Stomach (tissue), 9 donors: Measurements from ENCODE around the gene RAD51C. TPM values are rescaled to one million over a fixed set of nuclear protein-coding genes. Genes with fewer than 3 reads are reported as not detected.
"Not testable (repeated sequence)": the region's sequence is repeated elsewhere in the genome, so short reads cannot be mapped to it uniquely, and the experiment has no call there.

Experiments used
- DNase-seq, 2 donors: peaks; one replicate each; pipeline versions ENCODE4 v3.0.0 to v3.0.0-alpha.2; 2013 to 2019
- H3K27ac ChIP-seq, 5 donors: fragments of 200-600 bp in 4 of 5; sonication (generic) in 4 of 5; one replicate each; pipeline ENCODE4 v1.5.1; 2013 to 2019; ENCODE audit warnings: mild to moderate bottlenecking in 1 of 5, moderate library complexity in 1 of 5
- H3K27me3 ChIP-seq, 3 donors: fragments of 200-600 bp; sonication (generic); one replicate each; pipeline ENCODE4 v1.5.1; 2017 to 2019; ENCODE audit warnings: mixed run types in 1 of 3
- H3K36me3 ChIP-seq, 4 donors: fragments of 200-600 bp; sonication (generic); 1 replicate in 3 of 4; 2 replicates in 1 of 4; pipeline ENCODE4 v1.5.1; 2016 to 2019
- H3K4me1 ChIP-seq, 4 donors: fragments of 200-600 bp; sonication (generic); one replicate each; pipeline ENCODE4 v1.5.1; 2016 to 2019
- H3K4me3 ChIP-seq, 4 donors: fragments of 200-600 bp; sonication (generic) in 3 of 4; one replicate each; pipeline ENCODE4 v1.5.1; 2016 to 2019; ENCODE audit warnings: mild to moderate bottlenecking in 1 of 4
- H3K9me3 ChIP-seq, 4 donors: fragments of 200-600 bp; sonication (generic); one replicate each; pipeline ENCODE4 v1.5.1; 2016 to 2019
- CTCF ChIP-seq, 7 experiments: fragments of 450-650 bp in 4 of 7; fragments of 200-600 bp in 3 of 7; sonication (generic) in 3 of 7; IDR thresholded peaks; one replicate each; pipeline ENCODE4 v1.5.1; 2016 to 2019; ENCODE audit warnings: antibody characterized with exemption in 7 of 7, control low read depth in 2 of 7, mild to moderate bottlenecking in 1 of 7
- EP300 ChIP-seq: sonication (generic); formaldehyde crosslinking; IDR thresholded peaks from one replicate; pipeline ENCODE4 v1.6.1; 2017; ENCODE audit warnings: antibody characterized with exemption
- POLR2A ChIP-seq, 4 donors: fragments of 450-650 bp; IDR thresholded peaks; one replicate each; pipeline ENCODE4 v1.6.1; 2016; ENCODE audit warnings: antibody characterized with exemption in 4 of 4, control low read depth in 2 of 4, mild to moderate bottlenecking in 1 of 4, moderate library complexity in 1 of 4
- POLR2AphosphoS5 ChIP-seq, 3 donors: sonication (generic); formaldehyde crosslinking; IDR thresholded peaks; one replicate each; pipeline ENCODE4 v1.6.1; 2016; ENCODE audit warnings: antibody characterized with exemption in 3 of 3
- WGBS, 5 donors: extraction: QIAGEN DNeasy Blood & Tissue Kit in 3 of 5; methylation state at CpG; one replicate each; pipeline versions ENCODE4 v1.1.5 to v1.1.7; 2013 to 2018; 5-methylcytosine and 5-hydroxymethylcytosine counted together
- intact Hi-C: fragments of 100-400 bp; cut with DNase I; formaldehyde crosslinking; loops from one replicate; pipeline ENCODE4 v1.15.1; 2023; ENCODE audit warnings: low total_unique reads
- polyA plus RNA-seq, 3 donors: library from polyadenylated mRNA; stranded (reverse); fragments of 200-250 nt; gene quantifications; one replicate each; pipeline ENCODE4 v1.2.3, GENCODE V29; 2013
- total RNA-seq, 5 donors: library from RNA; depleted of rRNA; stranded (reverse); fragments of >200 nt; gene quantifications; one replicate each; pipeline versions ENCODE4 v1.1.0 to v1.2.3, GENCODE V29; 2014 to 2016
- donor health status: healthy with polysubstance abuse.
- donor health status: Bipolar disorder and iron deficiency.
- donor health status: healthy.

The RAD51C gene
- total and polyA plus RNA-seq, 8 donors: 1.2 to 44.6 (median 22.9) TPM; not detected in 1

DNA sequence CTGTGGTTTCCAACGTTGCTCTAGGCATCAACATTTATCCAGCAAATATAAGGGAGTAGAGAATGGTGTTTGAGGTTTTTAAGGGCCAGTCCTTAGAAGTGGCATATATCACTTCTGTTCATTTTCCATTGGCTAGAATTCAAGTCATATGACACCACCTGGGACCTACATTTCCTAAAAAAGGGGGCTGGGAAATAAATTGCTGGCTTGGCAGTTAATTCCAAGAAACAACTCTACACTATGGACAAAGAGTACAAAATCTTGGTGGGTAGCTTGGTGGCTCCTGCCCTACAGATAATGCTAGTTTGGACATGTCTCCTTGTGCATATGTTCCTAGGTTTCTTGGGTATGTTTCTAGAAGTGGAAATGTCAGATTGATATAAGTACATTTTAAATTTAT lies 70.9 kb downstream of the RAD51C start:
- TF ChIP-seq POLR2AphosphoS5 (IDR thresholded peaks at IDR 0.05) (no peak), POLR2A (IDR thresholded peaks at IDR 0.05) (no peak), CTCF (IDR thresholded peaks at IDR 0.05) (no peak), EP300 (no peak)
- no peak for DNase-seq
- intact Hi-C loops: no loop called here
- Histone ChIP-seq H3K27me3 (peaks cover 0 to 46% (median 12%) of the 10 kb centered on the region in 3 donors), H3K4me3 (no peak overlapping the region), H3K4me1 (no peaks in the 10 kb centered on the region), H3K36me3 (no peaks in the 10 kb centered on the region), H3K27ac (no peak overlapping the region), H3K9me3 (no peaks in the 10 kb centered on the region)
- WGBS, 5 donors: 18 to 45% (median 27%) methylated on average over 1 of the region's 1 CpG

GRCh38 chr17:58764373-58764772 lies 72.0 kb downstream of the RAD51C start:
- TF ChIP-seq POLR2A (IDR thresholded peaks at IDR 0.05) (no peak), CTCF (IDR thresholded peaks at IDR 0.05) (no peak), POLR2AphosphoS5 (IDR thresholded peaks at IDR 0.05) (no peak), EP300 (no peak)
- Histone ChIP-seq H3K27me3 (peaks cover 0 to 45% (median 3%) of the 10 kb centered on the region in 3 donors), H3K27ac (no peak overlapping the region), H3K4me1 (no peaks in the 10 kb centered on the region), H3K36me3 (no peaks in the 10 kb centered on the region), H3K9me3 (no peaks in the 10 kb centered on the region), H3K4me3 (no peak overlapping the region)
- intact Hi-C loops: no loop called here
- 74 to 82% (median 79%) methylated on average over 5 of the region's 5 CpGs for WGBS, 5 donors
- no peak for DNase-seq

GRCh38 chr17:58778482-58778881 lies 86.1 kb downstream of the RAD51C start:
- H3K9me3 ChIP-seq, H3K4me1 ChIP-seq, H3K4me3 ChIP-seq, H3K36me3 ChIP-seq, H3K27me3 ChIP-seq, H3K27ac ChIP-seq, DNase-seq, intact Hi-C loops: not testable (repeated sequence)
- 67 to 78% (median 73%) methylated on average over 3 to 5 of the region's 5 CpGs for WGBS, 5 donors

DNA sequence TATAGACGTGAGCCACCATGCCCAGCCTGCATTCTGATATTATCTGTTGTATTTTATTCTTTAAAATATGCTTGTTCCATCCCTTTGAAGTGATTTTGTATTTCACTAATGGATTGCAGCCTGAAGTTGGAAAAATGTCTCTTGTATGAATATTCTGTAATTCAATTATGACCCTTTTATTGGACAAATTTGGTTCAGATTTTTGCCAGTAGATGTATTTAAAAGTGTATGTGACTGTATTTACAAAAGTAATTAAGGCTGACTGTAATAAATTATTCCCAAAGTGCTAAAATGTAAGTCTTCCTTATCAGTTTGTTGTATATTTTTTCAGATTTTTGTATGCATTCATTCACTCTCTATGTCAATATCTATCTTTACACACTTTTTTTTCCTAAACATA lies 87.0 kb downstream of the RAD51C start:
- WGBS, 5 donors: 56 to 65% (median 60%) methylated on average over 1 of the region's 1 CpG
- no peak overlapping the region for H3K4me3 ChIP-seq
- H3K27me3 ChIP-seq: no peaks in the 10 kb centered on the region
- no peak overlapping the region for H3K27ac ChIP-seq
- no peaks in the 10 kb centered on the region for H3K9me3 ChIP-seq
- no peaks in the 10 kb centered on the region for H3K4me1 ChIP-seq
- TF ChIP-seq EP300: no peak
- TF ChIP-seq CTCF (IDR thresholded peaks at IDR 0.05): no peak
- no peak for TF ChIP-seq POLR2AphosphoS5 (IDR thresholded peaks at IDR 0.05)
- TF ChIP-seq POLR2A (IDR thresholded peaks at IDR 0.05): no peak
- no peak for DNase-seq
- no peaks in the 10 kb centered on the region for H3K36me3 ChIP-seq
- intact Hi-C loops: no loop called here

DNA sequence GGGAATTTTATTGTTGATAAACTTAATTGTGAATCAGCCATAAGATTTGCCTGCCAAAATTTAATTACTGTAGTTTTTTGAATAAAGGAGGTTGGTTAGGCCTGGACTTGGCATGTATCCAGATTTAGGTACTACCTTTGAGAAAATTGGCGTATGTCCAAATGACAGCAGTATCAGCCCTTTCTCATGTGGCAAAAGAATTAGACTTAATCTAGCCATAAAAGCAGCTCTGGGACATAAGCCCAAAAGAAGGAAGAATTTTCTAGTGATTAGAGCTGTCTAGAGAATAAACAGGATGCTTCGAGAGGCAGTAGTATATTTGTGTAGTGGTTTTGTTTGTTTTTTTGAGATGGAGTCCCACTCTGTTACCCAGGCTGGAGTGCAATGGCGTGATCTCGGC lies 91.0 kb downstream of the RAD51C start:
- Histone ChIP-seq H3K4me3 (no peak overlapping the region), H3K27me3 (no peaks in the 10 kb centered on the region), H3K27ac (no peak overlapping the region), H3K36me3 (no peaks in the 10 kb centered on the region), H3K4me1 (no peaks in the 10 kb centered on the region), H3K9me3 (no peaks in the 10 kb centered on the region)
- DNase-seq: peak in 1 of 2 donors; percentile 33
- intact Hi-C loops: no loop called here
- WGBS, 5 donors: 53 to 62% (median 58%) methylated on average over 4 of the region's 4 CpGs
- TF ChIP-seq CTCF (IDR thresholded peaks at IDR 0.05): no peak
- TF ChIP-seq EP300: no peak
